GM23338 (cell line): ENCODE data around the gene CHD9. TPM values are rescaled to one million over a fixed set of nuclear protein-coding genes. Genes with fewer than 3 reads are reported as not detected.

Experiments used
- ATAC-seq: fragments of 200-7000 bp; cut with Tn5 transposase; 3 replicates; pipeline ENCODE4 v1.9.1; 2020
- DNase-seq: peaks from one replicate; pipeline ENCODE4 v3.0.0-alpha.2; 2015; ENCODE audit warnings: low spot score
- H2AFZ ChIP-seq: fragments of 200-600 bp; sonication (generic); 2 replicates; pipeline ENCODE4 v1.8.0; 2016; ENCODE audit warnings: antibody characterized with exemption, mild to moderate bottlenecking, moderate library complexity
- H3F3A ChIP-seq: fragments of 200-600 bp; sonication (generic); replicated peaks from 2 replicates; pipeline ENCODE4 v1.8.0; 2017; ENCODE audit warnings: antibody characterized with exemption, mixed run types, low read depth
- H3K27ac ChIP-seq: fragments of 200-600 bp; sonication (generic); 2 replicates; pipeline ENCODE4 v1.6.1; 2016; ENCODE audit warnings: low read depth
- H3K27me3 ChIP-seq: fragments of 200-600 bp; sonication (generic); 2 replicates; pipeline ENCODE4 v1.8.0; 2016; ENCODE audit warnings: mild to moderate bottlenecking, mixed run types, moderate library complexity; ENCODE audit not compliant: insufficient read depth
- H3K36me3 ChIP-seq: fragments of 200-600 bp; sonication (generic); 2 replicates; pipeline ENCODE4 v1.8.0; 2016; ENCODE audit warnings: mild to moderate bottlenecking; ENCODE audit not compliant: insufficient read depth
- H3K4me1 ChIP-seq: fragments of 200-600 bp; sonication (generic); 2 replicates; pipeline ENCODE4 v1.8.0; 2016; ENCODE audit warnings: mild to moderate bottlenecking, moderate library complexity; ENCODE audit not compliant: insufficient read depth
- H3K4me2 ChIP-seq: fragments of 200-600 bp; sonication (generic); 2 replicates; pipeline ENCODE4 v1.7.1; 2017; ENCODE audit warnings: mixed run types
- H3K4me3 ChIP-seq: fragments of 200-600 bp; sonication (generic); 2 replicates; pipeline ENCODE4 v1.6.1; 2016; ENCODE audit warnings: mixed run types
- H3K79me2 ChIP-seq: fragments of 200-600 bp; sonication (generic); replicated peaks from 2 replicates; pipeline ENCODE4 v1.8.0; 2017; ENCODE audit warnings: mild to moderate bottlenecking; ENCODE audit not compliant: insufficient read depth
- H3K9me2 ChIP-seq: fragments of 200-600 bp; sonication (generic); 2 replicates; pipeline ENCODE4 v1.8.0; 2017; ENCODE audit not compliant: insufficient read depth
- H4K20me1 ChIP-seq: fragments of 200-600 bp; sonication (generic); replicated peaks from 2 replicates; pipeline ENCODE4 v1.8.0; 2017; ENCODE audit warnings: mild to moderate bottlenecking; ENCODE audit not compliant: insufficient read depth
- H3K27ac Mint-ChIP-seq: 2 replicates; pipeline ENCODE4 v1.8.0; 2020; ENCODE audit warnings: inconsistent platforms, mild to moderate bottlenecking, moderate library complexity, mixed read lengths
- H3K27me3 Mint-ChIP-seq: 3 replicates; pipeline ENCODE4 v1.8.0; 2022; ENCODE audit warnings: low read depth, mild to moderate bottlenecking, moderate library complexity, mixed read lengths, inconsistent platforms; ENCODE audit not compliant: insufficient read depth, poor library complexity
- H3K36me3 Mint-ChIP-seq: 3 replicates; pipeline ENCODE4 v1.8.0; 2021; ENCODE audit warnings: low read depth, mild to moderate bottlenecking, inconsistent platforms, moderate library complexity, mixed read lengths
- H3K4me1 Mint-ChIP-seq: 3 replicates; pipeline ENCODE4 v1.8.0; 2020; ENCODE audit warnings: mild to moderate bottlenecking, inconsistent platforms, mixed read lengths
- H3K4me3 Mint-ChIP-seq: 3 replicates; pipeline ENCODE4 v1.8.0; 2021; ENCODE audit warnings: moderate library complexity, mild to moderate bottlenecking, inconsistent platforms, mixed read lengths
- H3K9me3 Mint-ChIP-seq: 3 replicates; pipeline ENCODE4 v1.8.0; 2020; ENCODE audit warnings: moderate library complexity, mild to moderate bottlenecking, inconsistent platforms, mixed read lengths
- CREB1 ChIP-seq: fragments of 250-450 bp; sonication (Bioruptor Pico); IDR thresholded peaks from 2 replicates; pipeline ENCODE4 v1.5.0; 2020; ENCODE audit warnings: low read depth, mild to moderate bottlenecking, moderate library complexity
- CTCF ChIP-seq, 2 experiments: fragments of 200-600 bp in 1 of 2; sonication (generic) in 1 of 2; conservative IDR thresholded peaks; 2 replicates each; pipeline versions ENCODE4 v1.5.1 to v1.6.1; 2016 to 2017; ENCODE audit warnings: antibody characterized with exemption in 2 of 2, low read depth in 2 of 2, mild to moderate bottlenecking in 2 of 2, moderate library complexity in 1 of 2
- ETS1 ChIP-seq: IDR thresholded peaks from 2 replicates; pipeline ENCODE4 v1.6.1; 2016; ENCODE audit warnings: antibody characterized with exemption
- EZH2 ChIP-seq: fragments of 200-600 bp; sonication (generic); IDR thresholded peaks from one replicate; pipeline ENCODE4 v1.8.0; 2017; ENCODE audit warnings: antibody characterized with exemption, mild to moderate bottlenecking, low read depth; ENCODE audit not compliant: unreplicated experiment
- EZH2phosphoT487 ChIP-seq: fragments of 200-600 bp; sonication (generic); IDR thresholded peaks from one replicate; pipeline ENCODE4 v1.8.1; 2018; ENCODE audit warnings: antibody characterized with exemption; ENCODE audit not compliant: unreplicated experiment
- JUNB ChIP-seq: IDR thresholded peaks from one replicate; pipeline ENCODE4 v1.6.1; 2016; ENCODE audit warnings: antibody characterized with exemption; ENCODE audit not compliant: unreplicated experiment
- NANOG ChIP-seq: IDR thresholded peaks from 2 replicates; pipeline ENCODE4 v1.6.1; 2016; ENCODE audit warnings: antibody characterized with exemption, borderline replicate concordance
- POLR2AphosphoS5 ChIP-seq: IDR thresholded peaks from 2 replicates; pipeline ENCODE4 v1.6.1; 2016; ENCODE audit warnings: antibody characterized with exemption, low read depth
- REST ChIP-seq: IDR thresholded peaks from one replicate; pipeline ENCODE4 v1.6.1; 2018; ENCODE audit warnings: antibody characterized with exemption; ENCODE audit not compliant: unreplicated experiment
- STAT1 ChIP-seq: IDR thresholded peaks from one replicate; pipeline ENCODE4 v1.6.1; 2016; ENCODE audit warnings: antibody characterized with exemption; ENCODE audit not compliant: unreplicated experiment
- ZNF114 ChIP-seq: fragments of 250-450 bp; sonication (Bioruptor Pico); IDR thresholded peaks from 2 replicates; pipeline ENCODE4 v1.5.0; 2020; ENCODE audit warnings: mild to moderate bottlenecking, moderate library complexity
- ZNF331 ChIP-seq: fragments of 250-450 bp; sonication (Bioruptor Pico); IDR thresholded peaks from 2 replicates; pipeline ENCODE4 v1.5.0; 2020; ENCODE audit warnings: low read depth, mild to moderate bottlenecking, moderate library complexity
- ZNF462 ChIP-seq: fragments of 250-450 bp; sonication (Bioruptor Pico); IDR thresholded peaks from 2 replicates; pipeline ENCODE4 v1.5.0; 2020; ENCODE audit warnings: mild to moderate bottlenecking, moderate library complexity
- polyA plus RNA-seq: library from polyadenylated mRNA; unstranded; fragments of >200 nt; fragmentation: Nextera tagmentation; extraction: Ambion mirVana; gene quantifications from 2 replicates; pipeline ENCODE4 v1.2.1, GENCODE V29; 2016
- total RNA-seq: library from RNA; depleted of rRNA; stranded (reverse); fragments of >200 nt; shearing (Covaris generic); gene quantifications from 2 replicates; pipeline ENCODE4 v1.2.3, GENCODE V29; 2014

The CHD9 gene
- total and polyA plus RNA-seq, 2 experiments from 2014 or later: 18.8 to 46.6 TPM

- Histone ChIP-seq H3K36me3 (peaks cover 9% of the 10 kb centered on the region; the same call in 1 of the 2 replicates), H3K9me2 (peaks cover 7% of the 10 kb centered on the region; the same call in 1 of the 2 replicates), H3K4me3 (no peak overlapping the region), H3K27ac (no peak overlapping the region), H3K4me2 (no peak overlapping the region), H3K27me3 (no peaks in the 10 kb centered on the region), H4K20me1 (no peaks in the 10 kb centered on the region), H3K4me1 (peaks cover 23% of the 10 kb centered on the region), H2AFZ (no peak overlapping the region), H3F3A (no peaks in the 10 kb centered on the region), H3K79me2 (no peaks in the 10 kb centered on the region)
- H3K9me3 Mint-ChIP-seq: peaks cover 34% of the 10 kb centered on the region
- peaks cover 21% of the 10 kb centered on the region for H3K4me1 Mint-ChIP-seq
- ATAC-seq (no peak), DNase-seq (no peak)
- peaks cover 36% of the 10 kb centered on the region for H3K36me3 Mint-ChIP-seq
- H3K4me3 Mint-ChIP-seq: no peak overlapping the region
- no peak overlapping the region for H3K27ac Mint-ChIP-seq
- peaks cover 8% of the 10 kb centered on the region for H3K27me3 Mint-ChIP-seq
- TF ChIP-seq JUNB (no peak), ZNF331 (CRISPR knock-in tag) (no peak), STAT1 (no peak), CTCF (conservative IDR thresholded peaks at IDR 0.05; ENCODE audit: low read depth in 2 of 2) (no peak), EZH2 (no peak), REST (no peak), CREB1 (no peak), NANOG (no peak), ETS1 (no peak), ZNF114 (no peak), ZNF462 (CRISPR knock-in tag) (no peak), POLR2AphosphoS5 (no peak), EZH2phosphoT487 (no peak)
Measured at GRCh38 chr16:53034306-53034705, 20.5 kb upstream of the CHD9 start.
